Measurements from ENCODE around the gene ERC2.

GRCh38 chr3:55565521-55565920 lies 902.7 kb downstream of the ERC2 start:
- TF ChIP-seq REST (IDR thresholded peaks at IDR 0.05; ENCODE audit: low read depth) (no peak), USF1 (IDR thresholded peaks at IDR 0.05) (no peak), RAD21 (IDR thresholded peaks at IDR 0.05; ENCODE audit: low read depth) (no peak), CREB1 (IDR thresholded peaks at IDR 0.05; ENCODE audit: low read depth) (no peak), NFIC (IDR thresholded peaks at IDR 0.05) (no peak), EP300 (IDR thresholded peaks at IDR 0.05; ENCODE audit: borderline replicate concordance) (no peak)

Measured in Ishikawa (cell line).